ENCODE data around the gene DOK1. TPM values are rescaled to one million over a fixed set of nuclear protein-coding genes. Genes with fewer than 3 reads are reported as not detected.

DOK1 gene
- total RNA-seq, result 10 to 100 TPM in 1 of 8 experiments, 1 to 10 TPM in 7; 1.6 to 23.0 (median 6.3) TPM

GRCh38 chr2:74553892-74554819 lies at the start of gene DOK1, which contains the start of gene LOXL3:
Gene DOK1, plus strand, starts transcription at chr2:74554720. Its CDS starts 35 bp downstream, at chr2:74554755.
Gene LOXL3, minus strand, starts transcription at chr2:74553942. Its CDS starts 1,308 bp downstream, at chr2:74552634.
- in situ Hi-C loops (cut with MboI; ENCODE audit: low pct_unique_long_range_greater_than_20kb in 2 of 9, low sequenced_read_pairs in 9 of 9, unreplicated experiment in 9 of 9), result no loop called here
- Histone ChIP-seq H3K4me1 (replicated peaks in 1 of 2) (peaks cover 10 to 19% of the 10 kb centered on the region in 2 donors), H3K4me3 (peak within 1 kb of the TSS; percentile 61 to 99 (median 85)), H3K27ac (peak within 1 kb of the TSS; percentile 81 to 84)
- whole genome bisulfite sequencing, 10 experiments, result 0% methylated on average over 1 of the region's 73 CpGs; no CpG with 5 or more reads in 9 of the 10 experiments
- peak; percentile 68 to 83 (median 78) for ATAC-seq (replicated peaks in 6 of 8)

- 81 to 100% (median 98%) methylated on average over 1 to 8 of the region's 14 CpGs; no CpG with 5 or more reads in 1 of the 10 experiments for WGBS, 10 experiments
- Histone ChIP-seq H3K27ac (no peak overlapping the region), H3K4me1 (replicated peaks in 1 of 2) (peaks cover 16 to 21% of the 10 kb centered on the region in 2 donors), H3K4me3 (no peak overlapping the region)
- in situ Hi-C loops (cut with MboI; ENCODE audit: low pct_unique_long_range_greater_than_20kb in 2 of 9, low sequenced_read_pairs in 9 of 9, unreplicated experiment in 9 of 9), result no loop called here
- ATAC-seq (replicated peaks in 6 of 8), result no peak
Measured at GRCh38 chr2:74505448-74506246, 48.9 kb upstream of the DOK1 start.

- H3K4me1 ChIP-seq (replicated peaks in 1 of 2), result peaks cover 16 to 18% of the 10 kb centered on the region in 2 donors
- in situ Hi-C loops (cut with MboI; ENCODE audit: low pct_unique_long_range_greater_than_20kb in 2 of 9, low sequenced_read_pairs in 9 of 9, unreplicated experiment in 9 of 9), result no loop called here
- 0 to 8% (median 0%) methylated on average over 1 to 5 of the region's 56 CpGs; no CpG with 5 or more reads in 3 of the 10 experiments for WGBS, 10 experiments
- H3K27ac ChIP-seq, result peak within 1 kb of the TSS; percentile 99 to 100
- peak; percentile 74 to 91 (median 86) for ATAC-seq (replicated peaks in 6 of 8)
- peak within 1 kb of the TSS; percentile 71 to 92 (median 81) for H3K4me3 ChIP-seq
Measured at GRCh38 chr2:74507145-74507925, 47.2 kb upstream of the DOK1 start, which contains the start of gene PCGF1. Gene PCGF1, minus strand, starts transcription at chr2:74507695. Its CDS starts 27 bp downstream, at chr2:74507668.

GRCh38 chr2:74507926-74508520 lies 46.5 kb upstream of the DOK1 start:
- Histone ChIP-seq H3K4me1 (replicated peaks in 1 of 2) (peaks cover 13 to 16% of the 10 kb centered on the region in 2 donors), H3K4me3 (peak overlapping the region; percentile 71 to 92 (median 81)), H3K27ac (peak overlapping the region; percentile 99 to 100)
- 0 to 100% (median 8%) methylated on average over 2 to 11 of the region's 38 CpGs; no CpG with 5 or more reads in 1 of the 10 experiments for WGBS, 10 experiments
- ATAC-seq (replicated peaks in 6 of 8), result peak; percentile 9 to 58 (median 53)
- in situ Hi-C loops (cut with MboI; ENCODE audit: low pct_unique_long_range_greater_than_20kb in 2 of 9, low sequenced_read_pairs in 9 of 9, unreplicated experiment in 9 of 9), result no loop called here

GRCh38 chr2:74510272-74510671 lies 44.2 kb upstream of the DOK1 start:
- ATAC-seq (replicated peaks in 6 of 8), result no peak
- in situ Hi-C loops (cut with MboI; ENCODE audit: low pct_unique_long_range_greater_than_20kb in 2 of 9, low sequenced_read_pairs in 9 of 9, unreplicated experiment in 9 of 9), result no loop called here
- Histone ChIP-seq H3K27ac (no peak overlapping the region), H3K4me3 (no peak overlapping the region), H3K4me1 (replicated peaks in 1 of 2) (peaks cover 12 to 13% of the 10 kb centered on the region in 2 donors)
- 14 to 100% (median 72%) methylated on average over 1 to 4 of the region's 4 CpGs for WGBS, 10 experiments

- Histone ChIP-seq H3K27ac (no peak overlapping the region), H3K4me3 (no peak overlapping the region), H3K4me1 (replicated peaks in 1 of 2) (peaks cover 7 to 8% of the 10 kb centered on the region in 2 donors)
- ATAC-seq (replicated peaks in 6 of 8), result no peak
- WGBS, 10 experiments, result 27 to 80% (median 40%) methylated on average over 2 to 9 of the region's 11 CpGs; no CpG with 5 or more reads in 3 of the 10 experiments
- in situ Hi-C loops (cut with MboI; ENCODE audit: low pct_unique_long_range_greater_than_20kb in 2 of 9, low sequenced_read_pairs in 9 of 9, unreplicated experiment in 9 of 9), result no loop called here
Measured at GRCh38 chr2:74511104-74511989, 43.2 kb upstream of the DOK1 start.

- Histone ChIP-seq H3K4me3 (no peak overlapping the region), H3K4me1 (replicated peaks in 1 of 2) (peaks cover 3 to 4% of the 10 kb centered on the region in 2 donors), H3K27ac (no peak overlapping the region)
- in situ Hi-C loops (cut with MboI; ENCODE audit: low pct_unique_long_range_greater_than_20kb in 2 of 9, low sequenced_read_pairs in 9 of 9, unreplicated experiment in 9 of 9), result no loop called here
- WGBS, 10 experiments, result 0 to 33% (median 14%) methylated on average over 1 to 2 of the region's 36 CpGs; no CpG with 5 or more reads in 6 of the 10 experiments
- peak in 1 of 8 experiments; percentile 7 for ATAC-seq (replicated peaks in 6 of 8)
Measured at GRCh38 chr2:74512744-74513604, 41.5 kb upstream of the DOK1 start.

- in situ Hi-C loops (cut with MboI; ENCODE audit: low pct_unique_long_range_greater_than_20kb in 2 of 9, low sequenced_read_pairs in 9 of 9, unreplicated experiment in 9 of 9), result no loop called here
- WGBS, 10 experiments, result 1 to 20% (median 5%) methylated on average over 2 to 18 of the region's 52 CpGs; no CpG with 5 or more reads in 6 of the 10 experiments
- ATAC-seq (replicated peaks in 6 of 8), result peak; percentile 15 to 68 (median 40)
- Histone ChIP-seq H3K27ac (no peak overlapping the region), H3K4me3 (no peak overlapping the region), H3K4me1 (replicated peaks in 1 of 2) (peaks cover 0 to 3% of the 10 kb centered on the region in 2 donors)
Measured at GRCh38 chr2:74513605-74514367, 40.7 kb upstream of the DOK1 start.

GRCh38 chr2:74514368-74515270 lies 39.9 kb upstream of the DOK1 start, which contains the start of gene TLX2:
Gene TLX2, plus strand, starts transcription at chr2:74514450. Its CDS starts 357 bp downstream, at chr2:74514807.
- Histone ChIP-seq H3K4me3 (no peak within 1 kb of the TSS), H3K27ac (no peak within 1 kb of the TSS), H3K4me1 (replicated peaks in 1 of 2) (peaks cover 0 to 3% of the 10 kb centered on the region in 2 donors)
- ATAC-seq (replicated peaks in 6 of 8), result peak in 7 of 8 experiments; percentile 4 to 46 (median 35)
- in situ Hi-C loops (cut with MboI; ENCODE audit: low pct_unique_long_range_greater_than_20kb in 2 of 9, low sequenced_read_pairs in 9 of 9, unreplicated experiment in 9 of 9), result no loop called here
- 3 to 25% methylated on average over 4 to 21 of the region's 82 CpGs; no CpG with 5 or more reads in 8 of the 10 experiments for WGBS, 10 experiments
